ENCODE data around the gene CLEC4M. TPM values are rescaled to one million over a fixed set of nuclear protein-coding genes. Genes with fewer than 3 reads are reported as not detected.

CLEC4M gene
- total RNA-seq, 1 experiment from 2014 or later: not detected

DNA sequence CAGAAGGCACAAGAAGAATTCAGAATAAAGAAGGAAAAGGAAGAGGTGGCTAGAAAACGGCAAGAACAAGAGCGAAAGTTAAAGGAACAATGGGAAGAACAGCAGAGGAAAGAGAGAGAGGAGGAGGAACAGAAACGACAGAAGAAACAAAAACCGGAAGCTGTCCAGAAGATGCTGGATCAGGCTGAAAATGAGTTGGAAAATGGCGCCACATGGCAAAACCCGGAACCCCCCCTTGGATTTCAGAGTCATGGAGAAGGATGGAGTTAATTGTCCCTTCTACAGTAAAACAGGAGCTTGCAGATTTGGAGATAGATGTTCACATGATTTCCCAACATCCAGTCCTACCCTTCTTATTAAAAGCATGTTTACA is 22.4 kb upstream of the CLEC4M start:
- no peak overlapping the region for H2BK5ac ChIP-seq (ENCODE audit: insufficient read length, low read length)
- Mint-ChIP-seq H3K9me3 (no peaks in the 10 kb centered on the region), H3K4me1 (peaks cover 4 to 10% of the 10 kb centered on the region in 2 experiments), H3K27ac (no peak overlapping the region), H3K4me3 (no peak overlapping the region), H3K27me3 (ENCODE audit: low read depth) (peaks cover 67% of the 10 kb centered on the region), H3K36me3 (ENCODE audit: insufficient read depth in 1 of 3, low read depth in 3 of 3) (no peaks in the 10 kb centered on the region; a peak in 1 of 7 replicates)
- no peaks in the 10 kb centered on the region for H3K23me2 ChIP-seq (ENCODE audit: insufficient read length, low read depth, low read length, poor library complexity, severe bottlenecking)
- no peak overlapping the region for H3K23ac ChIP-seq (ENCODE audit: insufficient read length, low read depth, low read length)
- no peaks in the 10 kb centered on the region for H3K9me3 ChIP-seq (ENCODE audit: control insufficient read depth, low read depth, low read length)
- H3K18ac ChIP-seq (ENCODE audit: insufficient read length, low read depth, low read length): no peak overlapping the region
- H3K27ac ChIP-seq (ENCODE audit: insufficient read length, low read depth, low read length): no peak overlapping the region
- H2BK120ac ChIP-seq (ENCODE audit: low read depth, low read length, poor library complexity, severe bottlenecking): no peak overlapping the region
- H3K14ac ChIP-seq (ENCODE audit: insufficient read depth, low read length): no peak overlapping the region
- no peak overlapping the region for H2BK20ac ChIP-seq (ENCODE audit: low read depth, low read length, poor library complexity, severe bottlenecking)
- H3K27me3 ChIP-seq (ENCODE audit: insufficient read depth, low read length): no peaks in the 10 kb centered on the region
- H4K5ac ChIP-seq (ENCODE audit: insufficient read length, low read depth, low read length): no peak overlapping the region
- H2AK5ac ChIP-seq (ENCODE audit: insufficient read length, low read length): no peak overlapping the region
- no peaks in the 10 kb centered on the region for H3K79me2 ChIP-seq (ENCODE audit: insufficient read depth, low read length)
- no peak overlapping the region for H2BK12ac ChIP-seq (ENCODE audit: insufficient read length, low read depth, low read length)
- peaks cover 3% of the 10 kb centered on the region; the same call in 1 of the 2 replicates for H3K4me1 ChIP-seq (ENCODE audit: insufficient read depth, low read length)
- H3K79me1 ChIP-seq (ENCODE audit: insufficient read depth, low read depth, low read length, poor library complexity, severe bottlenecking): no peaks in the 10 kb centered on the region
- H3K9ac ChIP-seq (ENCODE audit: extremely low read depth, insufficient read length, low read length): no peak overlapping the region
- WGBS (ENCODE audit: extremely low coverage, insufficient read length, low lambda C conversion rate): no CpG with 5 or more reads among the region's 6 CpGs
- H4K91ac ChIP-seq (ENCODE audit: insufficient read length, low read depth, low read length): no peak overlapping the region
- H3T11ph ChIP-seq (ENCODE audit: low read length): no peak overlapping the region
- H2BK15ac ChIP-seq (ENCODE audit: low read depth, low read length): no peak overlapping the region
- no peak overlapping the region for H3K4ac ChIP-seq (ENCODE audit: low read depth, low read length)
- no peaks in the 10 kb centered on the region for H4K20me1 ChIP-seq (ENCODE audit: control insufficient read depth, insufficient read depth, insufficient read length)
- no peak overlapping the region for H2AFZ ChIP-seq (ENCODE audit: low read length)
- DNase-seq: no peak
- no peak overlapping the region for H3K56ac ChIP-seq (ENCODE audit: insufficient read length, low read depth, low read length)
- H3K4me2 ChIP-seq (ENCODE audit: insufficient read depth, insufficient read length, low read length): no peak overlapping the region
- TF ChIP-seq, protein P1, sequence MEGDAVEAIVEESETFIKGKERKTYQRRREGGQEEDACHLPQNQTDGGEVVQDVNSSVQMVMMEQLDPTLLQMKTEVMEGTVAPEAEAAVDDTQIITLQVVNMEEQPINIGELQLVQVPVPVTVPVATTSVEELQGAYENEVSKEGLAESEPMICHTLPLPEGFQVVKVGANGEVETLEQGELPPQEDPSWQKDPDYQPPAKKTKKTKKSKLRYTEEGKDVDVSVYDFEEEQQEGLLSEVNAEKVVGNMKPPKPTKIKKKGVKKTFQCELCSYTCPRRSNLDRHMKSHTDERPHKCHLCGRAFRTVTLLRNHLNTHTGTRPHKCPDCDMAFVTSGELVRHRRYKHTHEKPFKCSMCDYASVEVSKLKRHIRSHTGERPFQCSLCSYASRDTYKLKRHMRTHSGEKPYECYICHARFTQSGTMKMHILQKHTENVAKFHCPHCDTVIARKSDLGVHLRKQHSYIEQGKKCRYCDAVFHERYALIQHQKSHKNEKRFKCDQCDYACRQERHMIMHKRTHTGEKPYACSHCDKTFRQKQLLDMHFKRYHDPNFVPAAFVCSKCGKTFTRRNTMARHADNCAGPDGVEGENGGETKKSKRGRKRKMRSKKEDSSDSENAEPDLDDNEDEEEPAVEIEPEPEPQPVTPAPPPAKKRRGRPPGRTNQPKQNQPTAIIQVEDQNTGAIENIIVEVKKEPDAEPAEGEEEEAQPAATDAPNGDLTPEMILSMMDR (conservative IDR thresholded peaks at IDR 0.05): no peak
- no peak overlapping the region for H4K8ac ChIP-seq (replicated peaks; ENCODE audit: insufficient read length, low read depth, low read length)

Measured in H9 (cell line).